GM12891 (cell line): Measurements from ENCODE around the gene MMP15. TPM values are rescaled to one million over a fixed set of nuclear protein-coding genes. Genes with fewer than 3 reads are reported as not detected.
A peak's percentile ranks its signal among the peaks of the same experiment; 100 is the strongest.
"Not testable (repeated sequence)": the region's sequence is repeated elsewhere in the genome, so short reads cannot be mapped to it uniquely, and the experiment has no call there.

Source experiments
- DNase-seq: peaks from one replicate; pipeline ENCODE4 v3.0.0; 2011; ENCODE audit warnings: low spot score; ENCODE audit not compliant: insufficient read length
- FAIRE-seq: peaks from 2 replicates; lab custom pipeline; 2011; peaks lifted over from hg19 to GRCh38; lab: Jason Lieb, UNC
- PAX5 ChIP-seq: IDR thresholded peaks from 2 replicates; pipeline ENCODE4 v1.6.1; 2011; ENCODE audit warnings: low read length, moderate library complexity, mild to moderate bottlenecking; ENCODE audit not compliant: insufficient read depth, severe bottlenecking
- POLR2A ChIP-seq: IDR thresholded peaks from 2 replicates; pipeline ENCODE4 v1.6.1; 2011; ENCODE audit warnings: low read depth, low read length, control low read depth
- POLR2AphosphoS5 ChIP-seq: IDR thresholded peaks from 2 replicates; pipeline ENCODE4 v1.6.1; 2011; ENCODE audit warnings: low read depth, low read length, control low read depth
- POU2F2 ChIP-seq: IDR thresholded peaks from 2 replicates; pipeline ENCODE4 v1.6.1; 2011; ENCODE audit warnings: low read depth, mild to moderate bottlenecking, control low read depth, low read length, moderate library complexity
- SPI1 ChIP-seq: IDR thresholded peaks from 2 replicates; pipeline ENCODE4 v1.6.1; 2011; ENCODE audit warnings: low read depth, low read length, control low read depth
- TAF1 ChIP-seq: IDR thresholded peaks from 2 replicates; pipeline ENCODE4 v1.6.1; 2011; ENCODE audit warnings: low read depth, low read length, control low read depth
- polyA plus RNA-seq: library from polyadenylated mRNA; unstranded; fragments of >200 nt; gene quantifications from one replicate; pipeline ENCODE4 v1.2.1, GENCODE V29; 2012; ENCODE audit warnings: low read depth, missing spikeins, inconsistent platforms; ENCODE audit not compliant: missing spikeins

Gene MMP15
- 0.03 TPM for polyA plus RNA-seq

DNA sequence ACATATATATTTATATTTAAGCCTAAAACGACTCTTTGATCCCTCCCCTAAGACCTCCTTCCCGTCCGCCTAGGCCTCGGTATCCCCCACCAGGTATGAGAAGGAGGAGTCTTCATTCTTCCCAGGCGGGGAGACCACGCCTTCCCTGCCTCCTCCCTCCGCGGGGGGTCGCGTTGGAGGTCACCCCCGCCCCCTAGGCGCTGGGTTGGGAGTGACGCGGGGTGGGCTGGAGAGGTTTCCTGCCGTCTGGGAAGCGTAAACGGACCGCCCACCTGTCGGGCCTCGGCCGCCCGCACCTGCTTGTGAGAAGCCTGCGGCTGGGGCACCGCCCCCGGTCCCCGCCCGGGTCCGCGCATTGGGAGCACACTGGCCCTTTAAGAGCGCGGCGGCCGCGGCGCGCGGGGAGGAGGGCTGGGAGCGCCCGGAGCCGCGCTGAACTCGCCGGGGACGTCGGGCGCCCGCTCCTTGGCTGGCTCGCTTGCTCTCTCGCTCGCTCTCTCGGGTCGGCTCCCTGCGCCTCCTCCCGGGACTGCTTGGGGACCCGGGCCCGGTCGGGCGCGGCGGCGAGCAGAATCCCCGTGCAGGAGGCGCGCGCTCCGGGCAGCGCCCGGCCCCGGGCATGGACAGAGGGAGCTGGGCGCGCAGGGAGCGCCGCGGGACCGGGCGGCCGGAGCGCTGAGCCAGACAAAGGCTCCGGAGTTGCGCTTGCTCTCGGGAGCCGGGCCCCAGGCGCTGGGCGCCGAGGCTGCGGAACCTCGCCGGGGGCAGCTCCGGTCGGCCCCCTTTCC, at the start of gene MMP15:
Gene MMP15, plus strand, starts transcription at position 404 of the 788 bp plus-strand sequence. CDS start 597 bp downstream, outside the sequence.
- DNase-seq: peak; percentile 79
- peak; percentile 73 for FAIRE-seq
- TF ChIP-seq POLR2AphosphoS5: no peak
- no peak for TF ChIP-seq PAX5
- TF ChIP-seq POLR2A: no peak
- no peak for TF ChIP-seq POU2F2
- no peak for TF ChIP-seq SPI1
- TF ChIP-seq TAF1: no peak

DNA sequence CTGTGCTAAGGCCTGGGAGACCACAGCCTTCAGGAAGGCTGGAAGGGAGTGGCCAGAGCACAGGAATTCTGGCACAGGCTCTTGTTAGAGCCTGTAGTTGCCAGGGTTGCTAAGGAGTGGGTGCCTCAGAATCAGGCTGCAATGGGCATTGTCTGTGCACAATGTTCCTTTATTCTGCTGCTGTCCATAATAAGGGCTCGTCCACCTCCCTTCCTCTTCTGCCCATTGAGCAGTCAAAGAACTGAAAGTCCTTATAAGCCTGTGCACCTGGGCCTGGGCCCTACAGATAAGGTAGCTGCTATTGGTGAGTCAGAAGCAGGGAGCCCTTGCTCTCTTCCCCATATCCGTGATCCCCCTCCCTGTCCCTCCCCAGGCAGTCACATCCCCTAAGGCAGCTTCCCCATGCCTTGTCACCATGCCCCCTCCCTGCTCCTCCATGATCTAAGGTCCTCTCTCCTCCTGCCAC, 49.2 kb upstream of the MMP15 start:
- FAIRE-seq (no peak), DNase-seq (no peak)
- no peak for TF ChIP-seq POU2F2

DNA sequence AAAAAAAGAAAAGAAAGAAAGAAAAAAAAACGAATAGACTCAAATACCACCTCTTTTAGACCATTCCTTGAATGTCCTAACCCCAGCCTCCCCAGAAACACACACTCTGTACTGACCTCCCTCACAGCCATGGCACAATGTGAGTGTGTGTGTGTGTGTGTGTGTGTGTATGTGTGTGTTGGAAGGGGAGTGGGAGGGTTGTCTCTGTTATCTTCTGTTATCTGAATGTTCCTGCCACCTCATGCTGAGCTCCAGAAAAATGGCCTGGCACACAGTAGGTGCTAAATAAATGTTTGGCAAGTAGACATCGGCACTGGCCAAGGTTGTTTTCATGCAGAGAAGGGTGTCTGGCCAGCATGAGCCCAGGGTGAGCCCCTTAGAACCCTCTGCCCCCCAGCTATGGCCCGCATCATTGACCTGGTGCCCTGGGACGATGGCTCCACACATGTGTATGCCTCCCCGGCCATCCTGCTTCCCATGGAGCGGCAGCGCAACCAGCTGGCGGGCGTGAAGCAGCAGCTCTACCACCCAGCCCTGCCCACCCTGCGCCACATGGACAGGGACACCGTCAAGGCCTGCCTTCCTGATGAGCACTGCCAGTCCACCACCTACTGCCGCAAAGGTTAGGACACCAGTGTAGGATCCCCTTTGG, 48.0 kb upstream of the MMP15 start:
- DNase-seq (no peak), FAIRE-seq (no peak)
- TF ChIP-seq POLR2A (no peak), SPI1 (no peak)

DNA sequence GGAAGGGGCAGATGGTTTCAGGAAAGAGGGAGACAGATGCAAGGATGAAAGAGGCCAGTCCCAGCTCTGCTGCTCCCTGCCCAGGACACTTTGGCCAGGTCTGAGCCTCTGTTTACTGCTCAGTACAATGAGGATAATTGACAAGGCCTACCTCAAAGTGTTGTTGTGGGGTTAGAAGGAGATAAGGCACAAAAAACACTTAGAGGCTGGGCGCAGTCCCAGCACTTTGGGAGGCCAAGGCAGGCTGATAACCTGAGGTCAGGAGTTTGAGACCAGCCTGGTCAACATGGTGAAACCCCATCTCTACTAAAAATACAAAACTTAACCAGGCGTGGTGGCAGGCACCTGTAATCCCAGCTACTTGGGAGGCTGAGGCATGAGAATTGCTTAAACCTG, 47.5 kb upstream of the MMP15 start:
- FAIRE-seq, DNase-seq: not testable (repeated sequence)

DNA sequence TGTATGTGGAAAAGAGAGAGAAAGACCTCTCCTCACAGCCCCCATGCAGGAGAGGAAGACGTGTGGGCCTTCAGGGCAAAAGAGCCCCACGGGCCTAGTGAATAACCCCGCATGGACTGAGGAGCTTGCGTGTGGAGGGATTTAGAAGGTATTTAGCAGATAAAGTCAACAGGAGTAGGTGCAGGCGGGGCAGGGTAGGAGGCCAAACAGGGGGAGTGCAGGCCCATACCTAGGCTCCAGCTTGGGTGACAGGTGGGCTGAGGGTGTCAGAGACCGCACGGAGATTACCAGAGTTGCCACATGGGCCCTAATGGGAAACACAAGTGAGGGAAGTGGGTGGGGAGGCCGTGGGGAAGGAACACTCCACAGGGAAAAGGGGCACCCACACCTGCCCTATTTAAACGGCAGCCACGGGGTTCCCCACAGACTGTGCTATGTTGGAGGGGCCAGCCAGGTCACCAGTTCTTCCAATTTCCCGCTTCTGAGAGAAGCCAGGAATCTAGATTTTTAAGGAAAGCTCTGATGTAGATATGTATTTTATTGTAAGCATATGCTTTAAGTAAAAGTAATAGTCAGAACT, 46.5 kb upstream of the MMP15 start:
- no peak for TF ChIP-seq TAF1
- TF ChIP-seq SPI1: no peak
- TF ChIP-seq POLR2A: no peak
- no peak for TF ChIP-seq PAX5
- no peak for TF ChIP-seq POU2F2
- no peak for TF ChIP-seq POLR2AphosphoS5
- FAIRE-seq (no peak), DNase-seq (no peak)

DNA sequence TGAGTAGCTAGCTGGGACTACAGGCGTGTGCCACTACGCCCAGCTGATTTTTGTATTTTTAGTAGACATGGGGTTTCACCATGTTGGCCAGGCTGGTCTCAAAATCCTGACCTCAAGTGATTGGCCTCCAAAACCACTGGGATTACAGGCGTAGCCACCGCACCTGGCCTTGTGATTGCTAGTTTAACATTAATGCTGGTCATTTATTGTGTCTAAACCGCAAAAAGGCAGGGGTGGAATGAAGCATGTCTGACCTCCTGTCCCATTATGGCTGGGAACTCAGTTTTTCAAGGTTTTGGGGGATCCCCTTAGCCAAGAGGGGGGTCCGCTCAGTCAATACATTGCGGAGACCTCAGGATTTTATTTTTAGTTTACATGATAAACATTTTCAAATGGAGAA, 43.9 kb upstream of the MMP15 start:
- no peak for FAIRE-seq
- no peak for TF ChIP-seq POLR2A
- TF ChIP-seq POLR2AphosphoS5: no peak
- no peak for TF ChIP-seq PAX5
- no peak for TF ChIP-seq POU2F2
- TF ChIP-seq SPI1: no peak
- TF ChIP-seq TAF1: no peak

DNA sequence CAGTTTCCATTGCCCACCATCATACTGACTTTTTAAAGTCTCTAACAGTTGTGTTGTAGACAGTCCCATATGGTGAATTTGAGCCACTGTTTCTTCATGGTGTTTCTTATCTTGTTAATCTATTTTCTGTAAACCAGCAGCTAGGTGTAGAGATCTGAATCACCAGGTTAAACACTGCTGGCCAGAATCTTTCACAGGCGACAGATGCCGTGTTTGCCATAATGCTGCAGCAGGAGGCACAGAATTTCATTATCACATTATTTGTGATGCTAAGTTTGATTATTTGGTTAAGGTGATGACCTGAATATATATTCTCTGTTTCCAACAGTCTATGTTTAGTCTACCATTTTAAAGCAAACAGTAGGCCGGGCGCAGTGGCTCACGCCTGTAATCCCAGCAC, 43.2 kb upstream of the MMP15 start:
- TF ChIP-seq SPI1 (no peak), POLR2AphosphoS5 (no peak), PAX5 (no peak)
- no peak for FAIRE-seq
- no peak for DNase-seq

More for the DNA sequence above, 43.9 kb upstream of the MMP15 start:
- DNase-seq: no peak

DNA sequence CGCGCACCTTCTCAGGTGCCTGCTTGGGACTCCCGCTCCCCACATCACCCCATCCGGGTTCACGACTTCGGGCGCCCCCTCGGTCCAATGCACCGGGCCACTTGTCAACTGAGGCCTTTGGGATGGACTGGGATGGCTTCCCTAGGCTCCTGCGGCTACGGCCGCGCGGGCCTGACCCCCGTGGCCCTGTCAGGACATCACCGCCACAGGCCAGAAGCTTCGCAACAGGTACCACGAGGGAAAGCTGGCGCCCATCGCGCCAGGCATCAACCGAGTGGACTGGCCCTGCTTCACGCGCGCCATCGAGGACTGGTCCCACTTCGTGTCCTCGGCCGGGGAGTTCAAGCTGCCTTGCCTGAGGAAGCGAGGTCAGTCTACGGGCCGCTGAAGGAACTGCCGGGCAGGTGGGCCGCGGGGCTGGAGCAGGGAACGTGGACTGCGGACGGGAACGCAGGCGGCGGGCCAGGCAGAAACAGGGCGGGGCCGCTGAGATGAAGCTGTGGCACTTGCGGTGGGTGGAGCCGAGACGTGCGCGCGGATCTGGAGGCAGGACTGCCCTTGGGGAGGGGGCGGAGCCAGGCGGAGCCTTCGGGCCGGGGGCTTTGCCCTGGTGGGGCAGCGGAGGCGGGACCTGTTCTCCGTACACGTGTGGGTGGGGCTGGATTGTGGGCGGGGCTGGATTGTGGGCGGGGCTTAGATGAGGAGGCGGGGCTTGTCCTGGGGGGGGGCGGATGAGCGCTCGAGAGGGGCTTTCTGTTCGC, 40.9 kb upstream of the MMP15 start:
- FAIRE-seq (peak; percentile 55), DNase-seq (peak; percentile 81)
- TF ChIP-seq POLR2A (no peak), TAF1 (no peak)

DNA sequence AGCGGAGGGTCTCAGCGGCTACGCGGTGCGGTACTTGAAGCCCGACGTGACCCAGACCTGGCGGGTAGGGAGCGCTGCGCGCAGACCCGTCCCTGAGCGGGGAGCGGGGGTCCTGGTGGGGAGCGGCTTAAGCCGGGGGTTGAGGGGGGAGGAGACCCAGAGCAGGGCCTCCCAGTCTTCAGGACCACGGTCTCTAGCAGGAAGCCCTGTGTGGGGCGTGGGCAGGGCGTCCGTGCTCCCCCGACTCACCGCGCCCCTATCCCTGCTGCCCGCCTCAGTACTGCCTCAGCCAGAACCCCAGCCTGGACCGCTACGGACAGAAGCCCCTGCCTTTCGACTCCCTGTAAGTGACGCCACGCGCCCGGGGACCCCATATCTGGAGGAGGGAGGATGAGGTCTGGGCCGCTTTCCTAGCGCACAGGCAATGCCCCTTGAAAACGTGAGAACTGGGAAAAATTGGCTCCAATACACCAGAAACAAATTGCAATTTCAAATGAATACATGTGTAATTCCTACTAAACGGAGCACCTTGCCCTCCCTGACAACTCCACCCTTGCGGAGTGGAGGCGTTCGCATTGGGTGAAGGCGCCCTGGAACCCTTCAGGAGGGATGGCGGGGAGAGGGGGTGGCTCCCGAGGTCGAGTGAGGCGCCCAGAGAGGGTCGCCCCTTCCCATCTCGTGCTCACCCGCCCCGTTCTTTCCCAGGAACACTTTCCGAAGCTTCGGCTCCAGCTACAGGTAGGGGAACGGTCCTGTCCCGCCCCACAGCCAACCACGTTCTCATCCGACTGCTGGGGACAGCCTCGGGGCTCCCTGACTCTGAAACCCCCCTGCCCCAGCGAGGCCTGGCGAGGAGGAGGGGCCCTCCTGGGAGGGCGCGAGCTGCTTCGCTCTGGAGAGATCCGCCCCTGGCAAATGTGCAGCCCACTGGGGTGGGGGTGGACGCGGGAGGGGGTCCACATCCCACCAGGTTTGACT, 40.1 kb upstream of the MMP15 start:
- FAIRE-seq (no peak), DNase-seq (no peak)
- TF ChIP-seq SPI1 (no peak), PAX5 (no peak), POLR2AphosphoS5 (no peak)

DNA sequence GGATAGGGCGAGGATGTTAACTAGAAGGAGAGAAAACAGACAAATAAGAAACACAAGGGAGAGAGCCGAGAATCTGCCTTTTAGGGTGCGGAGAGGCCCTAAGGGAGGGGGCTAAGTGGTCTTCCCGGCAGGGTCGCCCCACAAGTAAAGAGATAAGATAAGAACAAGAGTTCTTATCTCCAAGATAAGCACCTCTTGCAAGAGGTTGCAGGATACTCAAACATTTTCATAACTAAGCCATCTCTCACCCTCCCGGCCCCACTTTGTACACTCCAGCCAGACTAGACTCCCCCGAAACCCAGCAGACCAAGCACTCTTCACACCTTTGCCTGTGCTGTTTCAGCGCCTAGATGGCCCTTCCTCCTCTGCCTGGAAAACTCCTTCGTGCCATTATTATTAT, 39.4 kb upstream of the MMP15 start:
- DNase-seq: no peak
- no peak for FAIRE-seq

More for the DNA sequence above, 39.4 kb upstream of the MMP15 start:
- TF ChIP-seq POU2F2: no peak
- no peak for TF ChIP-seq SPI1
- no peak for TF ChIP-seq POLR2AphosphoS5
- TF ChIP-seq POLR2A: no peak
- no peak for TF ChIP-seq PAX5
- no peak for TF ChIP-seq TAF1
